Measurements from ENCODE around the gene COPG1.

DNA sequence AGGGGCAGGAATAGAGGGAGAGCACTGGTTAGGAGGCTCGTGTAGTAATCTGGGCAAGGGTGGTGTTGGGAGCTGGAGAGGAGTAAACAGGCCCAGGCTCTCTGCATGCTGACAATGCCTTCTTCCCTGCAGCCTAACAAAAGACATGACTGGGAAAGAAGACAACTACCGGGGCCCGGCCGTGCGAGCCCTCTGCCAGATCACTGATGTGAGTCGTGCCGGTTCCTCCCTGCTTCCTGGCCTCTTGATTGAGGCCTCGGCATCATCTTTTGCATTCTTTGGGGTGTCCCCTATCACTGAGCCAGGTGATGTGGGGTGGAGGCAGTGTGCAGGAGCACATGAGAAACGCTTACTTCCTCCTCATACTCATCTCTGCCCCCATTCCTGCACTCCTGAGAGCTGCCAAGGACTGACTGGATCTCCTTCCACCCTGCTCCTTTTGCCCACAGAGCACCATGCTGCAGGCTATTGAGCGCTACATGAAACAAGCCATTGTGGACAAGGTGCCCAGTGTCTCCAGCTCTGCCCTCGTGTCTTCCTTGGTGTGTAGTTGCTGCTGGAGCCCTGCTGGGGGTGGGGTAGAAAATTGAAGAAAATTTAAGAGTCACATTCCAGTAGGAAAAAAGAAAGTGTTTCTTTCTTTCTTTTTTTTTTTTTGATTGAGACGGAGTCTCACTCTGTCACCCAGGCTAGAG is 5.3 kb downstream of the COPG1 start:
- no peak for TF ChIP-seq CTCF (IDR thresholded peaks at IDR 0.05)
- no peak for TF ChIP-seq EP300 (IDR thresholded peaks at IDR 0.05)

Data from upper lobe of left lung (tissue), 4 donors.